Measurements from ENCODE around the gene TGOLN2. TPM values are rescaled to one million over a fixed set of nuclear protein-coding genes. Genes with fewer than 3 reads are reported as not detected.

Gene TGOLN2
- total RNA-seq, 1 experiment from 2014 or later, result 43.7 TPM

- DNase-seq (ENCODE audit: low spot score) (no peak), ATAC-seq (no peak)
- H3K27me3 Mint-ChIP-seq (ENCODE audit: low read depth), result no peaks in the 10 kb centered on the region
- no peak overlapping the region for H3K27ac Mint-ChIP-seq
- ChIA-PET CTCF (interaction anchor here (1.0 to 1.9 kb wide), 3 partner anchors 36 to 289 kb away, joined by 4 to 11 read pairs (median 4); no protein-coding TSS in a partner anchor), POLR2A (interaction anchor here (0.5 to 0.7 kb wide), 2 partner anchors 18 to 183 kb away, joined by 3 to 4 read pairs; no protein-coding TSS in a partner anchor)
- H3K4me3 Mint-ChIP-seq, result peak overlapping the region; percentile 100
- TF ChIP-seq GTF2I (CRISPR knock-in tag; conservative IDR thresholded peaks at IDR 0.05) (no peak), SOX15 (CRISPR knock-in tag; IDR thresholded peaks at IDR 0.05) (no peak), PREB (CRISPR knock-in tag; IDR thresholded peaks at IDR 0.05; ENCODE audit: borderline replicate concordance) (no peak), NFYB (CRISPR knock-in tag; conservative IDR thresholded peaks at IDR 0.05; ENCODE audit: low read depth) (no peak), AR (CRISPR knock-in tag; IDR thresholded peaks at IDR 0.05) (no peak), ATF3 (CRISPR knock-in tag; conservative IDR thresholded peaks at IDR 0.05) (no peak), NR2C2 (CRISPR knock-in tag; IDR thresholded peaks at IDR 0.05) (no peak), ZNF423 (CRISPR knock-in tag; IDR thresholded peaks at IDR 0.05) (no peak), MLX (CRISPR knock-in tag; IDR thresholded peaks at IDR 0.05) (no peak), CREB1 (CRISPR knock-in tag; IDR thresholded peaks at IDR 0.05) (no peak), ATF6 (CRISPR knock-in tag; IDR thresholded peaks at IDR 0.05) (no peak), SMAD4 (CRISPR knock-in tag; IDR thresholded peaks at IDR 0.05) (no peak), ZNF416 (CRISPR knock-in tag; IDR thresholded peaks at IDR 0.05) (no peak), IRF2 (CRISPR knock-in tag; IDR thresholded peaks at IDR 0.05; ENCODE audit: borderline replicate concordance, low read depth) (no peak), ZBTB21 (CRISPR knock-in tag; IDR thresholded peaks at IDR 0.05; ENCODE audit: borderline replicate concordance) (no peak)
- TF ChIP-seq, protein P1, sequence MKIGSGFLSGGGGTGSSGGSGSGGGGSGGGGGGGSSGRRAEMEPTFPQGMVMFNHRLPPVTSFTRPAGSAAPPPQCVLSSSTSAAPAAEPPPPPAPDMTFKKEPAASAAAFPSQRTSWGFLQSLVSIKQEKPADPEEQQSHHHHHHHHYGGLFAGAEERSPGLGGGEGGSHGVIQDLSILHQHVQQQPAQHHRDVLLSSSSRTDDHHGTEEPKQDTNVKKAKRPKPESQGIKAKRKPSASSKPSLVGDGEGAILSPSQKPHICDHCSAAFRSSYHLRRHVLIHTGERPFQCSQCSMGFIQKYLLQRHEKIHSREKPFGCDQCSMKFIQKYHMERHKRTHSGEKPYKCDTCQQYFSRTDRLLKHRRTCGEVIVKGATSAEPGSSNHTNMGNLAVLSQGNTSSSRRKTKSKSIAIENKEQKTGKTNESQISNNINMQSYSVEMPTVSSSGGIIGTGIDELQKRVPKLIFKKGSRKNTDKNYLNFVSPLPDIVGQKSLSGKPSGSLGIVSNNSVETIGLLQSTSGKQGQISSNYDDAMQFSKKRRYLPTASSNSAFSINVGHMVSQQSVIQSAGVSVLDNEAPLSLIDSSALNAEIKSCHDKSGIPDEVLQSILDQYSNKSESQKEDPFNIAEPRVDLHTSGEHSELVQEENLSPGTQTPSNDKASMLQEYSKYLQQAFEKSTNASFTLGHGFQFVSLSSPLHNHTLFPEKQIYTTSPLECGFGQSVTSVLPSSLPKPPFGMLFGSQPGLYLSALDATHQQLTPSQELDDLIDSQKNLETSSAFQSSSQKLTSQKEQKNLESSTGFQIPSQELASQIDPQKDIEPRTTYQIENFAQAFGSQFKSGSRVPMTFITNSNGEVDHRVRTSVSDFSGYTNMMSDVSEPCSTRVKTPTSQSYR (CRISPR knock-in tag; IDR thresholded peaks at IDR 0.05), result no peak
- TF ChIP-seq, protein P2, sequence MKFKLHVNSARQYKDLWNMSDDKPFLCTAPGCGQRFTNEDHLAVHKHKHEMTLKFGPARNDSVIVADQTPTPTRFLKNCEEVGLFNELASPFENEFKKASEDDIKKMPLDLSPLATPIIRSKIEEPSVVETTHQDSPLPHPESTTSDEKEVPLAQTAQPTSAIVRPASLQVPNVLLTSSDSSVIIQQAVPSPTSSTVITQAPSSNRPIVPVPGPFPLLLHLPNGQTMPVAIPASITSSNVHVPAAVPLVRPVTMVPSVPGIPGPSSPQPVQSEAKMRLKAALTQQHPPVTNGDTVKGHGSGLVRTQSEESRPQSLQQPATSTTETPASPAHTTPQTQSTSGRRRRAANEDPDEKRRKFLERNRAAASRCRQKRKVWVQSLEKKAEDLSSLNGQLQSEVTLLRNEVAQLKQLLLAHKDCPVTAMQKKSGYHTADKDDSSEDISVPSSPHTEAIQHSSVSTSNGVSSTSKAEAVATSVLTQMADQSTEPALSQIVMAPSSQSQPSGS (CRISPR knock-in tag; IDR thresholded peaks at IDR 0.05; ENCODE audit: borderline replicate concordance, low read depth), result no peak
- peaks cover 15% of the 10 kb centered on the region; the same call in 1 of the 2 replicates for H3K36me3 Mint-ChIP-seq
- peaks cover 16% of the 10 kb centered on the region for H3K4me1 Mint-ChIP-seq
- H3K9me3 Mint-ChIP-seq, result no peaks in the 10 kb centered on the region
These were observed 27.7 kb upstream of the TGOLN2 start for GRCh38 chr2:85355521-85355920.
